GM19468 (cell line): ENCODE data around the gene ZNF446.
A peak's percentile ranks its signal among the peaks of the same experiment; 100 is the strongest.

Source experiments
- ATAC-seq: cut with Tn5 transposase; IDR thresholded peaks from one replicate; pipeline ENCODE4 v1.9.1; 2021; ENCODE audit warnings: mild to moderate bottlenecking, moderate library complexity, moderate number of reproducible peaks; ENCODE audit not compliant: unreplicated experiment; ENCODE audit errors: extremely low read depth

Gene ZNF446

GRCh38 chr19:58519355-58520256, 43.5 kb downstream of the ZNF446 start, which contains the start of gene ZBTB45:
TSS of gene ZBTB45 (minus strand) at chr19:58519810. CDS start at chr19:58517673, 2,137 bp downstream.
- ATAC-seq, result peak; percentile 73

- no peak for ATAC-seq
Observed at GRCh38 chr19:58520257-58520599, 44.1 kb downstream of the ZNF446 start.

- ATAC-seq, result no peak
Observed at GRCh38 chr19:58521651-58522050, 45.5 kb downstream of the ZNF446 start.

GRCh38 chr19:58522709-58523108, 46.6 kb downstream of the ZNF446 start:
- ATAC-seq, result no peak

GRCh38 chr19:58529405-58529804, 53.3 kb downstream of the ZNF446 start:
- ATAC-seq, result no peak
